Measurements from ENCODE around the gene RNF130. TPM values are rescaled to one million over a fixed set of nuclear protein-coding genes. Genes with fewer than 3 reads are reported as not detected.

Gene RNF130
- total RNA-seq, 4 donors from 2014 or later: 24.4 to 63.3 (median 36.2) TPM

DNA sequence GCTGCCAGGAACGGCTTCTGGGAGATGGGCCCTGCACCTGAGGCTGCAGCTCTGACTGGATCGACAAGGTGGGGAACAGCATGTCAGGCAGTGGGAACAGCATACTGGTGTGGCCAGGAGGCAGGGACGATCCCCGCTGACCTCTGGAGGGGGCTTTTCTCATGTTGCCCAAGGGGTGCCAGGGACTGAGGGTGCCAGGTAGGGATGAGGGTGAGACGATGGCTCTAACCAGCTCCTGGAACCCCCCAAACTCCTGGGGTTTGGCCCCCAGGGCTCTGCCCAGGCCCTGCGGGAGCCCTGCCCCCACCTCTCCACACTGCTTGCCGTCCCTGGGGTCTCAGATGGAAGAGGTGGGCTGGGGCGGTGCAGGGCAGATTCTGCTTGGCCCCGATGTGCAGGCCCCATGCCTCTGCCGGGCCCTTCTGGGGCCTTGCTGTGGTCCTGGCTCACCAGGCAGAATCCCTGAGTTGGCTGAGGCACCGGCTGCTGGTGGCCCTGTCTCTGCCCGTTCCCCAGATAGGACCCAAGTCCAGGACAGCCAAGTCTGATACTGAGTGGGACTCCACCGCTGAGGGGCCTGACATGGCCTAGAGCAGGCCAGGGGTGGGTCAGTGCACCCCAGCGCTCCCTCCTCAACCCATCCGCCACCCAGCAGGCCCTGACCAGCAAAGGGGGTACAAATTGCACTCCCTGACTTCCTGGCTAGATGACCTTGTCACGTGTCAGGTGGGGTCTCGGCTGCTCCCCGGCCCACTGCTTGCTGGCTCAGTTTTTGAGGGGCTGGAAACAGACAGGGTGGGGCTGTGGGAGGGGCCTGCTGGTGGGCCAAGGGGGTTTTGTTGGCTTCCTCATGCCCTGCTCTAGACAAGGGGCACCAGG lies 28.4 kb upstream of the RNF130 start:
- 88 to 92% methylated on average over 14 to 15 of the region's 18 CpGs for WGBS, 2 donors
- H3K4me3 ChIP-seq (ENCODE audit: low read depth, poor library complexity, severe bottlenecking): no peak overlapping the region
- TF ChIP-seq, protein P1, sequence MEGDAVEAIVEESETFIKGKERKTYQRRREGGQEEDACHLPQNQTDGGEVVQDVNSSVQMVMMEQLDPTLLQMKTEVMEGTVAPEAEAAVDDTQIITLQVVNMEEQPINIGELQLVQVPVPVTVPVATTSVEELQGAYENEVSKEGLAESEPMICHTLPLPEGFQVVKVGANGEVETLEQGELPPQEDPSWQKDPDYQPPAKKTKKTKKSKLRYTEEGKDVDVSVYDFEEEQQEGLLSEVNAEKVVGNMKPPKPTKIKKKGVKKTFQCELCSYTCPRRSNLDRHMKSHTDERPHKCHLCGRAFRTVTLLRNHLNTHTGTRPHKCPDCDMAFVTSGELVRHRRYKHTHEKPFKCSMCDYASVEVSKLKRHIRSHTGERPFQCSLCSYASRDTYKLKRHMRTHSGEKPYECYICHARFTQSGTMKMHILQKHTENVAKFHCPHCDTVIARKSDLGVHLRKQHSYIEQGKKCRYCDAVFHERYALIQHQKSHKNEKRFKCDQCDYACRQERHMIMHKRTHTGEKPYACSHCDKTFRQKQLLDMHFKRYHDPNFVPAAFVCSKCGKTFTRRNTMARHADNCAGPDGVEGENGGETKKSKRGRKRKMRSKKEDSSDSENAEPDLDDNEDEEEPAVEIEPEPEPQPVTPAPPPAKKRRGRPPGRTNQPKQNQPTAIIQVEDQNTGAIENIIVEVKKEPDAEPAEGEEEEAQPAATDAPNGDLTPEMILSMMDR (IDR thresholded peaks at IDR 0.05): no peak
- no peak for TF ChIP-seq POLR2A (IDR thresholded peaks at IDR 0.05)
- peak in 1 of 2 donors; percentile 80 for DNase-seq (ENCODE audit: low spot score in 2 of 2)
- intact Hi-C loops (cut with DNase I; ENCODE audit: low total_unique reads): no loop called here

DNA sequence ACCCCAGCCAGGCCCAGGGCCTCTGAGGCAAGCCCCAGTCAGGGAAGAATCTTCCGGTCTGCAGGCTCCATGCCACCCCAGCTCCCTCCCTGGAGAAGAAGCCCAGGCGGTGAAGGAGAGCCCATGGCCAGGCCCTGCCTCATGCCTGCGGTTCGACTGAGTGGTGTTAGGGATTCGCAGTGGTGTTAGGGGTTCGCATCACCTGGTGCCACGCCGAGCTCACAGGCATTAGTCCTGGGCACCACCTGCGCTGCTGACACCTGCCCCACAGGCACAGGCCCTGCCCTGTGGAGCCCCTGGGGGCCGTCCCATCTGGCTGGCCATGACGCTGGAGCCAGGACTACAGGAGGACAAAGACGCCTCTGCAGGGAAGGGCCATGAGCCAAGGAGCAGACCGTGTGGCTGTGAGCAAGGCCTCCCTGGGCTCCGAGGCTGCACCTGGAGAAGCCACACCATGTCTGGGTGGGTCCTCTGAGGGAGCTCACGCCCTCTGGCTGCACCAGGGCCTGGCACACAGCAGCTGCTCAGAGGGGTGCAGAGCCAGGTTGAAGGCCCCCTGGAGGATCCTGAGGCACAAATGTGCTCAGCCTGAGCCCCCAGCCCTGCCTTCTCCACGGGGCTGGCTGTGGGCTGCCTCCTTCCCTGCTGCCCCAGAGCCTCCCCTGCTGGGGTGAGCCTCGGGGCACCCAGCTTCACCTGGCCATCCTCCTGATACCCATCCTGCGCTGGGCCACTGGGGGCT lies 27.6 kb upstream of the RNF130 start:
- peak in 1 of 2 donors; percentile 69 for DNase-seq (ENCODE audit: low spot score in 2 of 2)
- intact Hi-C loops (cut with DNase I; ENCODE audit: low total_unique reads): no loop called here
- H3K4me3 ChIP-seq (ENCODE audit: low read depth, poor library complexity, severe bottlenecking): no peak overlapping the region
- TF ChIP-seq, protein P1 (IDR thresholded peaks at IDR 0.05): no peak
- TF ChIP-seq POLR2A (IDR thresholded peaks at IDR 0.05): no peak
- 82 to 86% methylated on average over 15 to 16 of the region's 18 CpGs for WGBS, 2 donors

GRCh38 chr5:180098526-180098925 lies 27.0 kb upstream of the RNF130 start:
- intact Hi-C loops (cut with DNase I; ENCODE audit: low total_unique reads): no loop called here
- TF ChIP-seq POLR2A (IDR thresholded peaks at IDR 0.05): no peak
- TF ChIP-seq, protein P1 (IDR thresholded peaks at IDR 0.05): no peak
- 94 to 96% methylated on average over 8 of the region's 8 CpGs for WGBS, 2 donors
- H3K4me3 ChIP-seq (ENCODE audit: low read depth, poor library complexity, severe bottlenecking): no peak overlapping the region
- peak in 1 of 2 donors; percentile 48 for DNase-seq (ENCODE audit: low spot score in 2 of 2)

DNA sequence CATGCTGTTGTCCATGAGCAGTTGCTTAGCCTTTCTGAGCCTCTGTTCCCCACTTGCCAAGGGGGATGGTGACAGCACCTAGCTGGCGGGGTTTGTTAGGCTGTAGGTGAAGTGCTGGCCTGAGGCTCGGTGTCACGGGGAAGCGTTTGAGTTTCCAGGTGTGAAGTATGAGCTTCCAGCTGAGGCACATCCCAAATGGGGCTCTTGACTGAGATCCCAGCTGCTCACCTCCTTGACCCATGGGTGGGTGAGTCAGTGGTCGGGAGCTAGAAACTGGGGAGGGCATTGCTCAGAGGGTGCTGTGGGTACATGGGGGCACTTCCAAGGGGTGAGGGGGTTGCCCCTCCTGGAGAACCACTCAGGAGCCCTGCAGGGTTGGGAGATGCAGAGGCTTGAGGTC lies 26.4 kb upstream of the RNF130 start:
- DNase-seq (ENCODE audit: low spot score in 2 of 2): no peak
- 81 to 87% methylated on average over 5 of the region's 5 CpGs for WGBS, 2 donors
- no peak overlapping the region for H3K4me3 ChIP-seq (ENCODE audit: low read depth, poor library complexity, severe bottlenecking)
- intact Hi-C loops (cut with DNase I; ENCODE audit: low total_unique reads): no loop called here
- TF ChIP-seq POLR2A (IDR thresholded peaks at IDR 0.05): no peak
- TF ChIP-seq, protein P1 (IDR thresholded peaks at IDR 0.05): no peak

DNA sequence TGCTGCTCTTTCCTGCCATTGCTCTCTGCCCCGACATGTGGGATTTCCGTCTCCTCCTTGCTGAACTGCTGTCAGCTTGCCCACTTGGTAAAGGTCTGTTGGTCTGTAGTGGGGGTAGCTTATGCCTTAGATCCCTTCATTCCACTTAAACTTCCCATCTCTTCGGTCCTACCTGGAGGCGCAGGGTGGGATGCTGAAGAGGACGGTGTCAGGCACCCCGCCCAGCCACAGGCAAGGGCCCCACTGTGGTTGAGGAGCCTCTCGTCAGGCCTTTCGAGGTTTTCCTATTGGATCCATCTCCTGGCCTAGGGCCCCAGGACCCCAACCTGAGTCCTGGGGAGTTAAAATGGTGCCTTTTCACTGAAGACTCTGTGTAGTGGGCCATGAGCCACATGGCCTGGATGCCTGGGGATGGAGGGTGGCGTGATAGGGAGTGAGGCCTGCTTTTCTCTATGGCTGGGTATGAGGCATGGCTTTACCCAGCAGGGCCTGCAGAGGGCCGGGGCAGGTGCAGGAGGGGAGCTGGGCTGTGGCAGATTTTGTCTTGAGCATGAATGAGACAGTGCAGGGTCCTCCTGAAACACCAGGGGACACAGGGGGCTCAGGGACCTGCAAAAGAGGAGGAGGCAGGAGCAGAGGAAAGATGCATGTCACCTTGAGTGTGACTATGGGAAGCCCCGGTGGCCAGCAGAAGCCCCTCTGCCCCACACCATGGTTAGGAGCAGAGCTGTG lies 25.8 kb upstream of the RNF130 start:
- intact Hi-C loops (cut with DNase I; ENCODE audit: low total_unique reads): no loop called here
- peak in 1 of 2 donors; percentile 59 for DNase-seq (ENCODE audit: low spot score in 2 of 2)
- H3K4me3 ChIP-seq (ENCODE audit: low read depth, poor library complexity, severe bottlenecking): no peak overlapping the region
- TF ChIP-seq, protein P1 (IDR thresholded peaks at IDR 0.05): no peak
- no peak for TF ChIP-seq POLR2A (IDR thresholded peaks at IDR 0.05)
- 79 to 92% methylated on average over 8 to 11 of the region's 11 CpGs for WGBS, 2 donors

Measured in lower leg skin (tissue), 4 donors.